Neural progenitor cell (in vitro differentiated cells): ENCODE measurements around the gene PP2D1. TPM values are rescaled to one million over a fixed set of nuclear protein-coding genes. Genes with fewer than 3 reads are reported as not detected.
"Not testable (repeated sequence)": the region's sequence is repeated elsewhere in the genome, so short reads cannot be mapped to it uniquely, and the experiment has no call there.

ENCODE experiments used
- DNase-seq: peaks from one replicate; pipeline ENCODE4 v3.0.0-alpha.2; 2016; ENCODE audit warnings: low spot score
- H2AFZ ChIP-seq: fragments of 200-600 bp; sonication (generic); replicated peaks from 2 replicates; pipeline ENCODE4 v1.6.1; 2016; ENCODE audit warnings: antibody characterized with exemption
- H3F3A ChIP-seq: fragments of 200-600 bp; sonication (generic); 2 replicates; pipeline ENCODE4 v1.6.1; 2016; ENCODE audit warnings: antibody characterized with exemption, low read depth
- H3K27ac ChIP-seq: fragments of 200-600 bp; sonication (generic); 2 replicates; pipeline ENCODE4 v1.5.1; 2016; ENCODE audit warnings: mild to moderate bottlenecking
- H3K27me3 ChIP-seq: fragments of 200-600 bp; sonication (generic); 2 replicates; pipeline ENCODE4 v1.6.1; 2016; ENCODE audit warnings: mild to moderate bottlenecking, moderate library complexity
- H3K36me3 ChIP-seq: fragments of 200-600 bp; sonication (generic); 2 replicates; pipeline ENCODE4 v1.5.1; 2016
- H3K4me1 ChIP-seq: fragments of 200-600 bp; sonication (generic); 2 replicates; pipeline ENCODE4 v1.6.1; 2016; ENCODE audit warnings: mixed run types
- H3K4me2 ChIP-seq: fragments of 200-600 bp; sonication (generic); 2 replicates; pipeline ENCODE4 v1.6.1; 2016
- H3K4me3 ChIP-seq: fragments of 200-600 bp; sonication (generic); 2 replicates; pipeline ENCODE4 v1.5.1; 2016
- H3K79me2 ChIP-seq: fragments of 200-600 bp; sonication (generic); 2 replicates; pipeline ENCODE4 v1.6.1; 2016; ENCODE audit warnings: low read depth
- H3K9ac ChIP-seq: fragments of 200-600 bp; sonication (generic); 2 replicates; pipeline ENCODE4 v1.6.1; 2016
- H3K9me3 ChIP-seq: fragments of 200-600 bp; sonication (generic); 2 replicates; pipeline ENCODE4 v1.5.1; 2016; ENCODE audit warnings: low read depth
- H4K20me1 ChIP-seq: fragments of 200-600 bp; sonication (generic); 2 replicates; pipeline ENCODE4 v1.6.1; 2016; ENCODE audit warnings: low read depth
- H3K27ac Mint-ChIP-seq: 3 replicates; pipeline ENCODE4 v1.8.0; 2021; ENCODE audit warnings: mixed read lengths
- H3K27me3 Mint-ChIP-seq: 2 replicates; pipeline ENCODE4 v1.8.0; 2022; ENCODE audit warnings: low read depth, mild to moderate bottlenecking, inconsistent platforms, moderate library complexity, mixed read lengths; ENCODE audit not compliant: insufficient read depth
- H3K36me3 Mint-ChIP-seq: 3 replicates; pipeline ENCODE4 v1.8.0; 2021; ENCODE audit warnings: mixed read lengths
- H3K4me1 Mint-ChIP-seq: 3 replicates; pipeline ENCODE4 v1.8.0; 2021; ENCODE audit warnings: mixed read lengths
- H3K4me3 Mint-ChIP-seq: 3 replicates; pipeline ENCODE4 v1.8.0; 2021; ENCODE audit warnings: mild to moderate bottlenecking, moderate library complexity, mixed read lengths
- H3K9me3 Mint-ChIP-seq: 3 replicates; pipeline ENCODE4 v1.8.0; 2020; ENCODE audit warnings: mixed read lengths
- CTCF ChIP-seq: fragments of 200-600 bp; sonication (generic); IDR thresholded peaks from 2 replicates; pipeline ENCODE4 v1.5.1; 2017; ENCODE audit warnings: antibody characterized with exemption, mild to moderate bottlenecking
- EZH2 ChIP-seq: fragments of 200-600 bp; sonication (generic); IDR thresholded peaks from 2 replicates; pipeline ENCODE4 v1.6.1; 2017; ENCODE audit warnings: antibody characterized with exemption, mild to moderate bottlenecking, moderate library complexity
- EZH2phosphoT487 ChIP-seq: fragments of 200-600 bp; sonication (generic); IDR thresholded peaks from 2 replicates; pipeline ENCODE4 v1.6.1; 2017; ENCODE audit warnings: antibody characterized with exemption
- total RNA-seq: library from RNA; depleted of rRNA; stranded (reverse); fragments of >200 nt; gene quantifications from 2 replicates; pipeline ENCODE4 v1.2.3, GENCODE V29; 2015; ENCODE audit warnings: low replicate concordance

PP2D1 gene
- total RNA-seq, 1 donor from 2014 or later: not detected

- Histone ChIP-seq H3K4me3 (no peak overlapping the region), H3K27me3 (no peaks in the 10 kb centered on the region), H2AFZ (no peak overlapping the region), H3K9ac (no peak overlapping the region), H3K27ac (no peak overlapping the region), H3K36me3 (no peaks in the 10 kb centered on the region), H3K4me2 (no peak overlapping the region), H3F3A (peaks cover 3% of the 10 kb centered on the region), H3K4me1 (no peaks in the 10 kb centered on the region), H3K9me3 (no peaks in the 10 kb centered on the region), H3K79me2 (peaks cover 100% of the 10 kb centered on the region), H4K20me1 (peaks cover 66% of the 10 kb centered on the region)
- no peak overlapping the region for H3K27ac Mint-ChIP-seq
- no peak for TF ChIP-seq EZH2phosphoT487
- no peak for TF ChIP-seq EZH2
- no peak for TF ChIP-seq CTCF
- H3K4me3 Mint-ChIP-seq: no peak overlapping the region
- no peak for DNase-seq
- no peaks in the 10 kb centered on the region for H3K9me3 Mint-ChIP-seq
- H3K36me3 Mint-ChIP-seq: peaks cover 16% of the 10 kb centered on the region
- H3K4me1 Mint-ChIP-seq: no peaks in the 10 kb centered on the region
- H3K27me3 Mint-ChIP-seq: peaks cover 2% of the 10 kb centered on the region
Measured at GRCh38 chr3:19967208-19967607, 44.9 kb downstream of the PP2D1 start.

GRCh38 chr3:19961960-19962359 lies 50.1 kb downstream of the PP2D1 start:
- no peaks in the 10 kb centered on the region for H3K4me1 ChIP-seq
- H4K20me1 ChIP-seq: peaks cover 81% of the 10 kb centered on the region
- peaks cover 20% of the 10 kb centered on the region for H3K36me3 Mint-ChIP-seq
- no peaks in the 10 kb centered on the region for H3K9me3 ChIP-seq
- H3K36me3 ChIP-seq: no peaks in the 10 kb centered on the region
- H2AFZ ChIP-seq: no peak overlapping the region
- H3K4me1 Mint-ChIP-seq: no peaks in the 10 kb centered on the region
- peaks cover under 1% of the 10 kb centered on the region for H3K27me3 Mint-ChIP-seq
- H3K9me3 Mint-ChIP-seq: no peaks in the 10 kb centered on the region
- no peak overlapping the region for H3K4me2 ChIP-seq
- no peak overlapping the region for H3K9ac ChIP-seq
- H3K27ac Mint-ChIP-seq: no peak overlapping the region
- no peaks in the 10 kb centered on the region for H3F3A ChIP-seq
- no peak overlapping the region for H3K4me3 Mint-ChIP-seq
- TF ChIP-seq EZH2: no peak
- H3K27ac ChIP-seq: no peak overlapping the region
- H3K27me3 ChIP-seq: no peaks in the 10 kb centered on the region
- DNase-seq: no peak
- no peak overlapping the region for H3K4me3 ChIP-seq
- peaks cover 100% of the 10 kb centered on the region for H3K79me2 ChIP-seq

- no peak overlapping the region for H3K27ac ChIP-seq
- no peak overlapping the region for H3K4me2 ChIP-seq
- H3K9me3 ChIP-seq: no peaks in the 10 kb centered on the region
- Mint-ChIP-seq H3K36me3 (peaks cover 17% of the 10 kb centered on the region), H3K9me3 (no peaks in the 10 kb centered on the region), H3K4me3 (no peak overlapping the region), H3K27me3 (no peaks in the 10 kb centered on the region), H3K27ac (no peak overlapping the region), H3K4me1 (no peaks in the 10 kb centered on the region)
- DNase-seq: no peak
- H3K36me3 ChIP-seq: no peaks in the 10 kb centered on the region
- no peak for TF ChIP-seq EZH2phosphoT487
- TF ChIP-seq EZH2: no peak
- no peak for TF ChIP-seq CTCF
- H3K27me3 ChIP-seq: no peaks in the 10 kb centered on the region
- peaks cover 81% of the 10 kb centered on the region for H4K20me1 ChIP-seq
- no peaks in the 10 kb centered on the region for H3F3A ChIP-seq
- H3K9ac ChIP-seq: no peak overlapping the region
- H2AFZ ChIP-seq: no peak overlapping the region
- no peaks in the 10 kb centered on the region for H3K4me1 ChIP-seq
- peaks cover 100% of the 10 kb centered on the region for H3K79me2 ChIP-seq
- no peak overlapping the region for H3K4me3 ChIP-seq
Measured at GRCh38 chr3:19960696-19961095, 51.4 kb downstream of the PP2D1 start.

- Histone ChIP-seq H3F3A (no peaks in the 10 kb centered on the region), H3K4me2 (no peak overlapping the region), H3K9ac (no peak overlapping the region), H3K9me3 (no peaks in the 10 kb centered on the region), H4K20me1 (peaks cover 69% of the 10 kb centered on the region), H3K36me3 (no peaks in the 10 kb centered on the region), H3K4me3 (no peak overlapping the region), H3K4me1 (no peaks in the 10 kb centered on the region), H2AFZ (no peak overlapping the region), H3K27me3 (no peaks in the 10 kb centered on the region), H3K27ac (no peak overlapping the region), H3K79me2 (peaks cover 100% of the 10 kb centered on the region)
- Mint-ChIP-seq H3K27me3 (no peaks in the 10 kb centered on the region), H3K36me3 (peaks cover 20% of the 10 kb centered on the region), H3K4me3 (no peak overlapping the region), H3K4me1 (no peaks in the 10 kb centered on the region), H3K27ac (no peak overlapping the region), H3K9me3 (no peaks in the 10 kb centered on the region)
- no peak for TF ChIP-seq CTCF
- no peak for TF ChIP-seq EZH2phosphoT487
- no peak for TF ChIP-seq EZH2
- DNase-seq: no peak
Measured at GRCh38 chr3:19959505-19959904, 52.6 kb downstream of the PP2D1 start.

GRCh38 chr3:19957354-19957753 lies 54.7 kb downstream of the PP2D1 start:
- H3K9me3 ChIP-seq, H3K27ac ChIP-seq, DNase-seq, H3K27me3 Mint-ChIP-seq, H3K9ac ChIP-seq, H3K4me3 ChIP-seq, H3K27me3 ChIP-seq, H3K4me3 Mint-ChIP-seq, H3K36me3 ChIP-seq, H3K4me1 ChIP-seq, H3K4me2 ChIP-seq, H3K4me1 Mint-ChIP-seq, H3F3A ChIP-seq, H3K27ac Mint-ChIP-seq, H2AFZ ChIP-seq, H3K9me3 Mint-ChIP-seq: not testable (repeated sequence)
- Histone ChIP-seq H4K20me1 (peaks cover 67% of the 10 kb centered on the region), H3K79me2 (peaks cover 100% of the 10 kb centered on the region)
- peaks cover 17% of the 10 kb centered on the region for H3K36me3 Mint-ChIP-seq
